Hematopoietic multipotent progenitor cell treated with erythropoietin and hydrocortisone succinate and interleukin-3 and kit ligand, for 6 days (in vitro differentiated cells): Measurements from ENCODE around the gene COL4A3.

Source experiments
- DNase-seq: peaks from one replicate; pipeline ENCODE4 v3.0.0-alpha.2; 2015

COL4A3 gene

DNA sequence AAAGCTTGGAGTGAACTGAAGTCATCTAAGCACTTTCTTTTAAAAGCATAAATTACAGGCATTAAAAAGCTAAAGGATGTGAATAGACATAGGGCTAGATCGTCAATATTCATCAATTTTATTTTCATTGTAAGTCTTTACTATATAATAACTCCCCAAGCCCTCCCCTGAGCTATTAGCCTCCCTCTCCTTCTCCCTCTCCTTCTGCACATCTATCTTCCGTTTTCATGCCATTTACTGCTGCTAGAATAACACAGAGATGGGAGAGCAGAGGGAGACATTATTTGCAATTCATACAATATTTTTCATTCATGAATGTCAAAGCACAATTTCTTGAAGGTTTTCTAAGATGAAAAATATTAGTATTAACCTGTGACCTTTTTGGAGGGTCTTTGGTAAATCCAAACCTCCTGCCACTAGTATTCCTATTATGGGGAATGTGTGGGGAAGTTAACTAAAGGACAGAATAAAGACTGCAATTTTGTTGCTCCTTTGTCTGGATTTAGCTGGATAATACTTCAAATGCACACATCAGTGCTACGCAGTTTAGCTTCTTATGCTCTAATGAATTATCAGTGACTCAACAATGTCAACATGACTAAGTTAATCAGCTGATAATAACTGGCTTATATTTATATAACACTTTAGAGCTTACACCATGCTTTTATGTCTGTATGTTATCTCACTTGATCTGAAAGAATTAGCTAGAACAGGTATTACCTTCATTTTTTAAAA lies 132.4 kb downstream of the COL4A3 start:
- DNase-seq = no peak

DNA sequence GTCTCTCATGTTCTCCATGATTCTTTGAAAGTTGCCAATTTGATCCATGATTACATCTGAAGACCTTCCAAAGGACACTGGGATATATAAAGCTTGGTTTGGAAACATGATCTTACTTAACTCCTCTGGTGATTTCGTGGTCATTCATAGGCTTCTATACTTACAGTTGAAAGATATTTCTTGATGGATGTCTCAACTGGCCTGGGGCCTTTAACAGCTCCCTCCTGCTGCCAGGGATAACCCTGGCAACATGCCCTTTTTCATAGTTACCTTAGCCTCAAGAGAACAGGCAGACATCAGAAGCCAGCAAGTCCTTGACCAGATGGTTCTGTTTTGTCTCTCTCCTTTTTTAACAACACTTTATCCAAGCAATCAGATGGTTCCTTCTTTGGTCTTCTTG lies 137.1 kb downstream of the COL4A3 start:
- no peak for DNase-seq

DNA sequence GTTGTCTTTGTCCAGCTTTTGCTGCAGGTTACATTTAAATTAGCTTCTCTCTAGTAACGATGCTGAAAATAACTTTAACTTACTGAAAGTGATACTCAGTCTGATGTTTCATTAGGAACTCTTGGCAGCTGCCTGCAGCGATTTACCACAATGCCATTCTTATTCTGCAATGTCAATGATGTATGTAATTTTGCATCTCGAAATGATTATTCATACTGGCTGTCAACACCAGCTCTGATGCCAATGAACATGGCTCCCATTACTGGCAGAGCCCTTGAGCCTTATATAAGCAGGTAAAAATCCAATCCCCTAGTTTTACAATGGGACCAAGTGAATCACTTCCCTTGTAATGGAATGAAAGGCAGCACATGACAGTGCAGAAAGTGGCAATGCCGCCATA lies 144.4 kb downstream of the COL4A3 start:
- DNase-seq = no peak

DNA sequence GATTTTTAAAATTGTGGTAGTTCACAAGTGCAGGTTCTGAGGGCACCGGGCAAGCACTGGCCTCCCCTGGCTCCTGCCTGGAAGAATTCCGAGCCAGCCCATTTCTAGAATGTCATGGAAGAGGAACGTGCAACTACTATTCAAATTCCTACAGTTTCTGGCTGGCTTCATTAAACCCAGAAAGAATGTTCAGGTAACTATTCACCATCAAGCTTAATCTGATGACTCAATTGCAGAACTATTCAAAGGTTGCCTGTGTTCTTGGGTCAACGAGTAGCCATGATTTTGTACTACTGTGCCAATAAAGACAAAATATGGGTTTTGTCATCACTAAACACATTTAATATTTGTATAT lies 146.3 kb downstream of the COL4A3 start:
- no peak for DNase-seq

DNA sequence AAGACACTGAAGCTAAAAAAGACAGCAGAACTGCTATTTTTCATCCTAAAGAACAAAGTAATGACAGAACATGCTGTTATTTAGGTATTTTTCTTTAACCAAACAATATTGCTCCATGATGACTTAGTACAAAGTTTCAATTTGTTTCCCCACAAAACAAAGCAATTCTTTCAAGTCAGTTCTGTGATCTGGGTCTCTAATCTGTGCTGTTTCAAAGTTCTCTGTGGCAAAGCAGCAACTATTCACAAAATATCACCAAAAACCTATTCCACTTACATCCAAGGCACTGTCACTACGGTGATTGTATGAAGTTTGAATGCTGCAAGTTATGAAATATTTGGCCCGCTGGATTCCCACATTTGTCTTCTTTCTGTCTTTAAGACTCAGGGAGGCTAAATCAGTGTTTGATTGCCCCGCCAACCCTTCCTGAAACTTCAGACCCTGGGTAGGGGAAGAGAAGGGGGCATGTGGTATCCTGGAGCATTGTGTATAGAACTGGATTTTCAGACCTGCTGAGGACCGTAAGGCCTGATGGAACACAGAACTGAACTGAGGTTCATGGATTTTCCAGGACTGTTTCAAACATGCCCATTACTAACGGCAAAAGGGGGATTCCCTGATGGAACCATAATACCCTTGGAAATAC lies 147.6 kb downstream of the COL4A3 start:
- no peak for DNase-seq

- DNase-seq = no peak
Observed at GRCh38 chr2:227312579-227312978, 148.2 kb downstream of the COL4A3 start.

DNA sequence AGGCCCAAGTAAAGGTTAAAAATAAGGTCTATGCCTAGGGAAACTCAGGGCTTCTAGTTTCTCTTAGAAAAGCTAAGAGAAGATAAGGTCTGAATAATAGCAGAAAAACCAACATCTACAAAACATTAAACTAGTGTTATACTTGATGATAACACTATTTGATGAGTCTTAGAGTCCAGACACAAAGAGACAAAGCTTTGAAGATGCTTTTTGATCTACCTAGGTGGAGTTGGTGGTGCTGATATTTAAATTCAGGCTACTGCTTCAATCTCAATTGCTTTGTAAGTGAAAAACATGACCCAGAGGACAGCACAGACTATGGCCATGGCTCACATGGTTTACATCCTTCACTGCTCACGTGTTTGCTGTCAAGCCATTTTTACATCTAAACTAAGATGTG lies 148.9 kb downstream of the COL4A3 start:
- DNase-seq = no peak

GRCh38 chr2:227317834-227318233 lies 153.4 kb downstream of the COL4A3 start:
- DNase-seq = no peak

DNA sequence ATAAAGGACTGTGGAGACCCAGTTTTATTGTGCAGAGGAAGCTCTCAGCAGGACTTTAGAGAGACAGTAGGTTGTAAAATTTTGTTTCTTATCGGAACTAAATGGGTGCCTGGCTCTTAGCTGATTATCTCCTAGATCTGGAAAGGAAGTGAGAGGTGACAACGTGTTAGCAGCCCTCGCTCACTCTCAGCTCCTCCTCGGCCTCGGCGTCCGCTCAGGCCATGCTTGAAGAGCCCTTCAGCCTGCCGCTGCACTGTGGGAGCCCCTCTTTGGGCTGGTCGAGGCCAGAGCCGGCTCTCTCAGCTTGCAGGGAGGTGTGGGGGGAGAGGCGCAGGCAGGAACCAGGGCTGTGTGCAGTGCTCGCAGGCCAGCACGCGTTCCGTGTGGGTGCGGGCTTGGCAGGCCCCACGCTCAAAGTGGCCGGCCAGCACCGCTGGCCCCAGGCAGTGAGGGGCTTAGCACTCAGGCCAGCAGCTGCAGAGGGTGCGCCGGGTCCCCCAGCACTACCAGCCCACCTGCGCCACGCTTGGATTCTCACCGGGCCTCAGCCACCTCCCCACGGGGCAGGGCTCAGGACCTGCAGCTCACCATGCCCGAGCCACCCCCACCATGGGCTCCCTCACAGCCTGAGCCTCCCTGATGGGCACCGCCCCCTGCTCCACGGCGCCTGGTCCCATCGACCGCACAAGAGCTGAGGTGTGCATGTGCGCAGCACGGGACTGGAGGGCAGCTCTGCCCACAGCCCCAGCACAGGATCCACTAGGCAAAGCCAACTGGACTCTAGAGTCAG lies 156.1 kb downstream of the COL4A3 start:
- DNase-seq = no peak

- DNase-seq = peak; percentile 83
Observed at GRCh38 chr2:227322530-227323205, 158.2 kb downstream of the COL4A3 start.

DNA sequence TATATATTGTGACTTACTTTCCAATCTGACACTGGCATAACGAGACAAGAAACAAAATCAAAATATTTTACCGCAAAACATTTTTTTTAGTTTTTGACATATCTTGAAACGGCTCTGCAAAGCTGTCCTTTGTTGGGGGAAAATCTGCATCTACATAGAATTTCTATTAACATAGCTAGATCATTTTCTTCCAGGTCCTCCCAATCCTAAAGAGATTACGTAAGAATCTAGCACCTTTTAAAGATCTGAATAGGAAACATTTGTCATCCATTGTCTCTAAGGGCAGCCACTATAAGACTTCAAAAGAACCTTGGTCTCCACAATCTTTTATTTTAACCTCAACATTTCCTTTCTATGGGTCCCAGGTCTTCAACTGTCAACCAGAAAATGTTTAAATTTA lies 159.4 kb downstream of the COL4A3 start:
- DNase-seq = no peak

DNA sequence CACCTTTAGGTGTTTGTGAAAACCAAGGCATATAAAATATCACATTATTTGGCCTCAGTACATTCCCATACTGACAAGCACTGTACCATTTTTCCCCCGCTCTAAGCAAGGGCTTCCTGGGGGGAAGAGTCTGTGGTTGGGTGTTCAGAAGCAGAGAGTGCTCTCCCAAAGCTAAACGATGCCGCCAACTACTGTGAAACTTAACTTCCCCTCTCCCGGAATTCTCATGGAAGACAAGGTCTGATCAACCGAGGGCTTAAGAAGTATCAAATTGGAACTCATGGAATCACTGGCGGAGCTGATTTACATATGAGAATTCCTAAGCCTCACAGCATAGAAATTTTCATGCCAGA lies 160.2 kb downstream of the COL4A3 start:
- no peak for DNase-seq

DNA sequence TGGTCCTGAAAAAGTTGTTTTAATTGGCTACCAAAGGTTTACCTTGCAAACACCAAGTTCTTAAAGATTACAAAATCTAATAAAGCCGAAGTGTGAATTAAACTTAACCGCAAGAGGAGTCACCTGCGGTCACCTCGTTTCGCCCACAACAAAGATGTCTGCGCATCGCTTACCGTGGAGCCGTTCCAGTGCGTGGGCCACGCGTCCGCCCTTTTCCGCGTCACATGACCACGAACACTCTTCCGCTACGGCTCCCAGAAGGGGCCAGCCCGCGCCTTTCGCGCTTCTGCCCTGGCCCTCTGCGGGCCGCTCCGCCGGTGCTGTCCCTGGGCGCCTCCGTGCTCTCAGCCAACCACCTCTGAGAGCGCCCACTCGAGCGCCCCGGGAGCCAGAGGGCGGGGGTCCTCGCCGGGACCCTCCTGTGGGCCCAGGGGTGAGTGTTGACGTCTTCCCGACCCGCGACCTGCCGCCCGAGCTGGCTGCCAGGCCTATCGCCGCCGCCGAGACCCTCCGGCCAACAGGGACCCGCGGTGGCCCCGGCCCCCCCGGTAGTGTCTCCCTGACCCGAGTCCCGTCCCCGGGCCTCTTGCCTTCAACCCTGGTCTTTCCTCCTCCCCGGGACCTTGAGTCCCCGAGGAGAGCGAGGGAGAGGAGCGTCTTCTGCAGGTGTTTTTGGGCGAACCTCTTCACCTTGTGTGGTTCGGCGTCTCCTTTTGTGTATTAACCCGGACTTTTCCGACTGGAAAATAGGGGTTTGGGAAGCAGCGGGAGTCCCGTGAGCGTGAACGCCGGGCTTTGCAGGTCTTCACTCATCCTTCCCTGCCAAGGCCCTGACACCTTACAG lies 160.8 kb downstream of the COL4A3 start, which contains the start of gene MFF:
MFF (plus strand) TSS at position 257 of the 844 bp plus-strand sequence. CDS start 5,415 bp downstream, outside the sequence.
- DNase-seq = peak; percentile 96

DNA sequence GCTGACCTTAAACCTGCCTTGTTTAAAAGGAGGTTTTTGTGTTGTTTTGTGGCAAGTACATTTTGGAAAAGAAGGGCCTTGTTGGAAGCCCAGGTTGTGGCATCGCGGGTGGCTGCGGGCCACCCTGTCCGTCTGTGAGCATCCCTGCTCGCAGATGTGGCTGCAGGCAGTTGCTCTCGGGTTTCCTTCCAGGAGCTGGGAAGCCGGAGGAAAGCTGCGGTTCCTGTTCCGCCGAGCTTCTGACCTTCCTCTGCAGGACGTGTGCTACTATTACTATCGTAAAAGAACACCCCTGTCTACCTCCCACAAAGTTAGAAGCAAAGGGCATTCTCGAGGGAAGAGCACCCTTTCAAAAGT lies 161.4 kb downstream of the COL4A3 start:
- peak; percentile 48 for DNase-seq

DNA sequence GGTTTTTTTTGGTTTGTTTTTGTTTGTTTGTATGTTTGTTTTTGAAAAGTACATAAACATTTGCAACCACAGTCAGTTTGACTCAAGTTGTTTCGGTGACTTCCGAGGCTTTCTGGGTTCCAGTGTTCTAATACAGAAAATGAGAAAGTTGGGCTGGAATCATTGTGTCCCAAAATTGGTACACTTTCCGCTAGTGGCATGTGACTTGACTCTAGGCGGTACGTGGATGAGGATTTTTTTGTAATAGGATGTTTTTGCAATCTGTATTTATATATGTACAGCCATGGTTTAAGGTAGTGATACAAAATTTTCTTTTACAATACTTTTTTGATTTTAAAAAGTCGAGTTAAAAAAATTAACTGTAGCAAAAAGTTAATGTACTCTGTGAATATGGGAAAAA lies 162.4 kb downstream of the COL4A3 start:
- DNase-seq = no peak

DNA sequence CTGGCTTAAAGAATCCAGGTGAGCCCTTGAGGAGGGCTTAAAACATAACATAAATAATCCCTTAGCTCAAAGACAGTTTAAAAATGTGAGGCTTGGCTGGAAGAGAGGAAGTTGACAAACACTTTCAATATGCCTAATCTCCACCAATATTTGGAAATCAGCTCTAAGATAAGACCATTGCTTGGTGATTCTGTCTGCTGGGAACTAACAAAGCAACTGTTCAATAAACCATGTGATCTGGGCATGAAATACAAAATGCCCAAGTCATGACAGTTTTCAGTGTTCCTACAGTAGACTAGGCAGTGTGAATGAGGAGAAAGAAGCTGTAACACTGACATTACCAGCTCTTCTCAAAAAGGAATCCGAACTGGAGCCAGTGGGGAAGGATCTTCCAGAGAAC lies 171.3 kb downstream of the COL4A3 start:
- DNase-seq = peak; percentile 43

DNA sequence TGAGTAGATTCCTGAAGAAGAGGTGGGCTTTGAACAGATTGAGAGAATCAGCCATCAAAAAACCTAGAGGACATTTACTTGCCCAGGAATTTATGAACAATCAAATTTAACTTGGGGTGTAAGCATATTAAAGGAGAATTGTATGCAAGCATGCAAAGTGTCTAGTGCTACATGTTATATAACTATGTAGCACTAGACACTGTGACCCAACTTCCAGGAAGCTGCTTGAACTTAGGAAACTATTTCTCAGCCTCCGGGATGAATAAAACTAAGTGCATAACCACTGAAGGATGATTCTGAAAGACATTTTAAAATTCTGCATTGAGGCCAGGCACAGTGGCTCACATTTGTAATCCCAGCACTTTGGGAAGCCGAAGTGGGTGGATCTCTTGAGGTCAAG lies 173.0 kb downstream of the COL4A3 start:
- no peak for DNase-seq

DNA sequence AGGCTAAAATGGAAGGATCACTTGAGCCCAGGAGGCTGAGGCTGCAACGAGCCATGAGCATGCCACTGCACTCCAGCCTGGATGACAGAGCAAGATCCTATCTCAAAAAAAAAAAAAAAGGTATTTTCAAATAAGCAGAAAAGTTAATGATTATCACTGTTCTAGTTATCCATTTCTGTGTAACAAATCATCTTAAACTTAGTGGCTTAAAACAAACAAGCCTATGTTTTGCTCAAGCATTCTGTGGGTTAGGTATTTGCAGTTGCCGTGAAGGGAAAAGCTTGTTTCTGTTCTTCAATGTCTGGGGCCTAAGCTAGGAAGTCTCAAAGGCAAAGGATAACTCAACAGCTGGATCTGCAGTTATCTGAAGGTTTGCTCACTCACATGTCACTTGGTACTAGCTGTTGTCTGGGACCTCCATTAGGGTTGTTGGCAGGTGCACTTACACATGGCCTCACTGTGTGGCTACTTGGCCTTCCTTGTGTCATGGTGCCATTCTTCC lies 174.7 kb downstream of the COL4A3 start:
- no peak for DNase-seq

DNA sequence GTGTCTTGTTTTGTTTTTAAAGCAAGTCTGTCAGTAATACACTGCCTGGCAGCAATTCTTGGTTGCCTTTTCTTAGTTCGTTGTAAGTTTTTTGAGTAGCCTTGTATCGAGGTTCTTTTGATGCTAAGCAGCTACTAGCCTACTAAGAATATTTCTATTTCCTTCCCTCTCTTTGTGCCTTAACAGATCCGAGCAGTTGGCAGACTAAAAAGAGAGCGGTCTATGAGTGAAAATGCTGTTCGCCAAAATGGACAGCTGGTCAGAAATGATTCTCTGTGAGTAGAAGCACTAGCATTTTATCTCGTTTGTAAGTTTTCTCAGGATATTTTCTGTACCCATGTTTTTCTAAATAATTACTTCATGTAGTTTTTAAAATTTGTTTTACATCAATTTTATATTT lies 175.7 kb downstream of the COL4A3 start:
- DNase-seq = no peak

DNA sequence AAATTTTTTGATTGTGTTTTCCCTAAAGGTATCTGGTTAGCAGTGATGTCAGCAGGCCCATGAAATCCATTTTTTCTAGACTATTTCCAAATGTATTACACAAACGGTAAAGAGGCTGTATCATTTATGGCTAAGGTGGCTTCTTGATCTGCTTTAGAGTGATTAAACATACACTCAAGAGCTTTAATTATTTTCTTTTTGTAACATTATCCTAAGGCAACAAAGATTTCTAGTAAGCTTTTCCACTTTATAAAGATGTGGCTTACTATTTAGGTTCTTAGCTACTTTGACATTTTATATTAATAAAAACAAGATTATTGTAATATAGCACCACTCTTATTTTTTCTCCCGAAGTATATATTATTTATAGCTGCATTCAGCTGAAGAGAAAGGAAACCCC lies 177.1 kb downstream of the COL4A3 start:
- no peak for DNase-seq

DNA sequence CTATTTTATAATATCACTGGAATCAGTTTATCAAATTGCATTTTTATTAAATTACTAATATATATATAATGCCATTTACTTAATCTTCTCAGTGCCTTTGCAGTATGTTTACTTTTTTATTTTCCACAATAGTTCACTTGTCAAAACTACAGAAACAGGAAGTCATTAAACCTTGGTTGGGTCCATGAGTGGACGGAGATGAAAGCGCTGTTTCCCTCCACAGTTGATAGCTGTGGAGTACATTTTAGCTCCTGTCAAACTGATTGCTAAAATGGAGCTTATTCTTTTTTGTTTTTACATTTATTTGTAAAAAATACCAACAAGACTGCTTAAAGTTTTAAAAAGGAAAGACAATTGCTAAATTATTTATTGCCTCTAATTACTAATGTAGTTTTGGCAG lies 179.8 kb downstream of the COL4A3 start:
- DNase-seq = no peak

DNA sequence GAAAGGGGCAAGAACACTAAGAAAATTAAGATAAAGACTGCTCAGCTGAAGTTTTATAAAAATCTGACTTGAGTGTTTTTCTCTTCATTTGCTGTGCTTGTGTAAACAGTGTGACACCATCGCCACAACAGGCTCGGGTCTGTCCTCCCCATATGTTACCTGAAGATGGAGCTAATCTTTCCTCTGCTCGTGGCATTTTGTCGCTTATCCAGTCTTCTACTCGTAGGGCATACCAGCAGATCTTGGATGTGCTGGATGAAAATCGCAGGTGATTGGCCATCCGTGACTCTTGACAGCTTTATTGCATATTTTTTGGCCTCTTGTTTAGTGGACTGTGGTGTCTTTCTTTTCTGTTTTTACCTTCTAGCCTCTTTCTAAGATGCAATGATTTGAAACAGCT lies 182.7 kb downstream of the COL4A3 start:
- DNase-seq = no peak
